ENCODE measurements around the gene C2CD2. TPM values are rescaled to one million over a fixed set of nuclear protein-coding genes. Genes with fewer than 3 reads are reported as not detected.

C2CD2 gene
- total and polyA plus RNA-seq, 10 of the 15 experiments (the other 5 are each of a cell fraction or from before 2014, with no cell fraction given): 2.2 to 30.9 (median 9.9) TPM

- no peak for TF ChIP-seq NFYB (IDR thresholded peaks at IDR 0.05; ENCODE audit: insufficient read depth, low read depth, low read length)
- TF ChIP-seq SMAD1 (IDR thresholded peaks at IDR 0.05; ENCODE audit: low read depth, partially characterized antibody): no peak
- no peak for TF ChIP-seq IRF3 (IDR thresholded peaks at IDR 0.05)
- TF ChIP-seq ZNF687 (IDR thresholded peaks at IDR 0.05): no peak
- no peak for TF ChIP-seq ZNF274 (IDR thresholded peaks at IDR 0.05; ENCODE audit: insufficient read depth, insufficient read length)
- TF ChIP-seq SIN3A (IDR thresholded peaks at IDR 0.05; ENCODE audit: low read depth, low read length): no peak
- no peak for TF ChIP-seq RBBP5 (conservative IDR thresholded peaks at IDR 0.05)
- no peak for TF ChIP-seq RUNX3 (IDR thresholded peaks at IDR 0.05; ENCODE audit: low read length)
These were observed 43.8 kb upstream of the C2CD2 start (continued) for GRCh38 chr21:41997657-41998056.

GRCh38 chr21:41995577-41995976 lies 41.8 kb upstream of the C2CD2 start:
- Histone ChIP-seq H3K36me3 (ENCODE audit: control insufficient read depth in 2 of 2, insufficient read depth in 2 of 2, low read length in 1 of 2) (peaks cover 9 to 53% of the 10 kb centered on the region in 2 experiments), H4K20me1 (ENCODE audit: control insufficient read depth, insufficient read depth) (no peaks in the 10 kb centered on the region), H3K9ac (ENCODE audit: control insufficient read depth, insufficient read depth, low read length) (no peak overlapping the region), H3K9me3 (replicated peaks; ENCODE audit: control insufficient read depth, insufficient read depth, low read length) (peaks cover 14% of the 10 kb centered on the region; the same call in 2 of the 3 replicates), H3K79me2 (ENCODE audit: control insufficient read depth, insufficient read depth, low read length) (peaks cover 3% of the 10 kb centered on the region), H2AFZ (ENCODE audit: control insufficient read depth, low read depth, low read length) (no peak overlapping the region), H3K27ac (ENCODE audit: control insufficient read depth, insufficient read depth) (no peak overlapping the region), H3K4me2 (ENCODE audit: control insufficient read depth, insufficient read depth) (no peak overlapping the region), H3K4me3 (no peak overlapping the region), H3K4me1 (ENCODE audit: control insufficient read depth, insufficient read depth, low read length) (no peaks in the 10 kb centered on the region), H3K27me3 (replicated peaks in 1 of 2; ENCODE audit: control insufficient read depth in 2 of 2, insufficient read depth in 2 of 2, low read length in 1 of 2) (no peaks in the 10 kb centered on the region)
- ChIA-PET SMC1A (ENCODE audit: uncharacterized antibody, unreplicated experiment) (interaction anchor here (0.9 to 1.3 kb wide), 2 partner anchors 11 to 15 kb away, joined by 3 read pairs; no protein-coding TSS in a partner anchor), CTCF (no interaction called here), RAD21 (ENCODE audit: unreplicated experiment) (no interaction called here), POLR2A (no interaction called here)
- FAIRE-seq: no peak
- no TSS peak for BruUV-seq (replicated peaks)
- no peak for ATAC-seq
- in situ Hi-C loops (cut with MboI): no loop called here
- 98% methylated on average over 3 of the region's 3 CpGs for WGBS (ENCODE audit: insufficient coverage, insufficient replicate concordance, low lambda C conversion rate, missing lambda C conversion rate)
- DNase-seq (ENCODE audit: low read depth, low spot score): no peak
- intact Hi-C loops (cut with micrococcal nuclease; ENCODE audit: unreplicated experiment): no loop called here
- TF ChIP-seq USF2 (IDR thresholded peaks at IDR 0.05; ENCODE audit: borderline replicate concordance, low read depth, low read length) (no peak), ATF3 (IDR thresholded peaks at IDR 0.05; ENCODE audit: borderline replicate concordance, extremely low read depth, low read depth, low read length) (no peak), CHD1 (IDR thresholded peaks at IDR 0.05; ENCODE audit: low read depth, low read length) (no peak), MEF2A (IDR thresholded peaks at IDR 0.05; ENCODE audit: insufficient read depth, low read depth, low read length) (no peak), E2F8 (IDR thresholded peaks at IDR 0.05; ENCODE audit: low read depth, partially characterized antibody) (no peak)

Measured in GM12878 (cell line).